ENCODE measurements around the gene DTD1.

Gene DTD1

DNA sequence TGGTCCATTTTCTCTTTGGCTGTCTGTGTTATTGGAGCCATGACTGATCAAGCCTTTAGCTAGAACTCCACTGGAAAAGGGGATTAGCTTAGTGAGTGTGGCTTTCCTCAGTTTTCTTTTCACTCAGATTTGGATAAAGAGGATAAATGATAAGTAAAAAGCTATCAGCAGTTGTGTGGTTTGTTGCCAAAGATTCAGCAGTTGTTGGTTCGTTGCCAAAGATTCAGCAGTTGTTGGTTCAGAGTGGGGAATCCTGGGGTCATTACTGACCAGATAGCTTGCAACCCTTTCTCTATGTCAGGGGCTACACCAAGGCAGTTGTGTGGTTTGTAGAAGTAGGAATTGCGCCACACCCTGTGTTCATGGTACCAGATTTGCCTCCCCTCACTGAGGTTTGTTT lies 118.1 kb downstream of the DTD1 start:
- no peak for DNase-seq (ENCODE audit: low spot score)

- no peak for DNase-seq (ENCODE audit: low spot score)
Measured at GRCh38 chr20:18712131-18712530, 124.3 kb downstream of the DTD1 start.

GRCh38 chr20:18712882-18713281 lies 125.0 kb downstream of the DTD1 start:
- DNase-seq (ENCODE audit: low spot score) = no peak

DNA sequence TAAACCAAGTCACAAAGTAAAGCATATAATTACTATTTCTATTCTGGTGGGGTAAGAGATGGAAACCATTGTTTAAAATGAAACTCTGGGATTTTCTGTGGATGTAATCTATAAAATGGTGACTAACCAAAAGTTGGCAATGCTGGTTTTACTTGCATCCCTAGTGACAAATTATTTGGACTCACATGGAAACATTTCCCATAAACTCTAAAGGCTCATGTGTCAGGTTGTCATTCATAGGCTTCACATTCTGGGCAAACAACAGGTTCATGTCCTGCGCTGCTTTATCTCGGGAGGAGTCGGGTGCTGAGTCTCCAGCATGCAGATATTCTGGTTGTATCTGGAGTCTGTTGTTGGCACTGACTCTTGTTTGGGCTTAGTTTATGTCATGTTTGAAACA lies 127.7 kb downstream of the DTD1 start:
- DNase-seq (ENCODE audit: low spot score) = no peak

GRCh38 chr20:18717062-18717461 lies 129.2 kb downstream of the DTD1 start:
- DNase-seq (ENCODE audit: low spot score) = no peak

- no peak for DNase-seq (ENCODE audit: low spot score)
Measured at GRCh38 chr20:18718129-18718528, 130.3 kb downstream of the DTD1 start.

GRCh38 chr20:18719426-18719825 lies 131.6 kb downstream of the DTD1 start:
- DNase-seq (ENCODE audit: low spot score) = no peak

DNA sequence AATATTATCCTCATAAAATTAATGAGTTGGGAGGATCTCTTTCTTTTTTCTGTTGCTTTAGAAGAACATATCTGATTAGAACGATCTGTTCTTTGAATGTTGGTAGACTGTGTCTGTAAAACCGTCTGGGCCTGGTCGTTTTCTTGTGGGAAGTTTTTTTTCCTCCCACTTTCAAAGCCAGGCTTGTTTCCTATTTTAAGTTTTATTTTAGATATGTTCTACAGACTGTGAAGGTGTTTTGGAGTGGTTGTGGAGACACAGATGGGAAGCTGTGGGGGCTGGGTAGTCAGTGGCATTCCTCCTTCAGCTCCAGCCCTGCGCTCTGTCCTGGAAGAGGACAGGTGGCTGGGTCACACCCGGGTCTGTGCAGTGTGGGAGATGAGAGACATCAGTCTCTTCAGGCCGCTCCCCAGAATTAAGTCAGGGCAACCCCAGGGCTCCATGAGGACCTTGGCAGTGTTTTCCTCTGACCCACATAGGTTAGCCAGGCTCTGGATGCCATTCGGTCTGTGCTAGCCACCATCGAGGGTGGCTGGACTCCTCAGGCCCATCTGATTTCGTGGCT lies 133.8 kb downstream of the DTD1 start:
- no peak for DNase-seq (ENCODE audit: low spot score)

DNA sequence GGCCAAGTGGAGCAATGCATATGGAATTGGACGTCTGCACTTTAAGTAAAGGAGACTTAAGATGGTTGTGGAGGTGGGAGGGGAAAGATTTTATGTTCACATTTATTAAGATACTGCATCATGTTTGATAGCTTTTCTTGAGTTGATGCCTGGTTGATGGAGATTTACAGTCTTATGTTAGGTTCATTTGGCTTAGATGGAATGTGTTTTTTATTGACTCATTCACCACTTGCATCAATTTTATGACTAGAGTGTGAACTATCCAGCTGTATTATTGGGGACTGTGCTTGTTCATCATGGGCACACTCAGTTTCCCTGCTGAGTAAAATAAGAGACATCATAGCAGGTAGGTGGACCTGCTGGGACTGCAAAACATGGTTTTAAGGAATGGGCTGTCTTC lies 134.5 kb downstream of the DTD1 start:
- no peak for DNase-seq (ENCODE audit: low spot score)

DNA sequence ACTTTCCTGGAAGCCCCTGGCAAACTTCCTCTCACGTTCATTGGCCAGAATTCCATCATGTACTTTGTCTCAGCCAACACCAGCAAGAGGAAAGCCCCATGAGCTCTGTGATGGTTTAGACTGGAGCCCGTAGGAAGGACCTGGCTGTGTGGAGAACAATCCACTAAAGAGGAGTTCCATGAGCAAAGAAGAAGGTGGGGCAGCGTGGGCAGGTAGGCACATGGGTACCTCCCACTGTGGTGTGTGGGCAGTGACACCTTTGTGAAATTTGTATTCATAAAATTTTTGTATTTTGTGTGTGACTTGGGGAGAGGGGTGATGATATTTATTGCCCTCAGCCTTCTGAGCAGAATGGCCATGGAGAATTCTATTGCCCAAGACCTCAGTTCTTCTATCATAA lies 136.2 kb downstream of the DTD1 start:
- DNase-seq (ENCODE audit: low spot score) = no peak

DNA sequence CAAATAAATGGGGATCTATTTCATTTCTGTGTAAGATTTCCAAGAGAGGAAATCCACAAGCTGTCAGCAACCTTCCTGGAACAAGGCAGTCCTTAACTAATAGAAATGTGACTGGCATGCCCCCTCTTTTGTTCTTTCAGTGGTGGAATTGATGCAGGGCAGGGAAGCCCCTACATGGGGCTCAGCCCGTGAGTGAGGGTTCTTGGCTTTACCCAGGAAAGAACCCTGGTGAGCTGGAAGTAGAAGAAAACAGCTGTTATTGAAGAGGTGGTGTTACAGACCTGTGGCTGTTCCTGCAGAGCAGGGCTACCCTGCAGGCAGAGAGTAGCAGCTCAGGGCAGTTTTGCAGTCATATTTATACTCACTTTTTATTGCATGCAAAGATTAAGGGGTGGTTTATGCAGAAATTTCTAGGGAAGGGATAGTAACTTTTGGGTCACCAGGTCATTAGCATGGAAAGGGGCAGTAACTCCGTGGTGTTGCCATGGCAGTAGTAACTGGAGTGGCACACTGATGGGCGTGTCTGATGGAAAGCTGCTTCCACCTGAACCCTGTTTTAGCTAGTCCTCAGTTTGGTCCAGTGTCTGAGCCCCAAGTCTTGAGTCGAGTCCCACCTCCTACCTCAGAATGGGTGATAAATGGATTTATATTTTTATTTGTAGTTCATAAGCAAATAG lies 137.1 kb downstream of the DTD1 start:
- no peak for DNase-seq (ENCODE audit: low spot score)

DNA sequence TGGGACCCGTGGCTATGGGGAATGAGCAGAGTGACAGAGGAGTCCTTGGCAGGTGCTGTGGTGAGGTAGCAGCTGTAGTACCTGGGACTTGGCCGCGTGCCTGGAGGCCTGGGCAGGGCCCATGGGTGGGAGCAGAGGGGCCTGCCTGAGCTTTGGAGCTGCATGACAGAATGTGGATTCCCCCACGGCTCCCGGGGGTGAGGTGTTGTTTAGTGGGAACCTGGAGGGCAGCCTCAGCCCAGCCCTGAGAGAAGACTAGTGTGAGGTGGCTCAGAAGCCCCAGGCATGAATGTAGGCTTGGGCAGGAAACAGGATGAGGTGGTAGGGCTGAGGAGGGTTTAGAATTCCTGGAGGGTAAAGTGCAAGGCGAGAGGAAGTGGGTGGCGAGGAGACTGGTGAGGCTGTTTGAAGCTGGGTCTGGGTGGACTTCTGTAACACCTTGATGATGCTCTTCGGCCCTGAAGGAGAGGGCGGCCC lies 139.2 kb downstream of the DTD1 start:
- no peak for DNase-seq (ENCODE audit: low spot score)

GRCh38 chr20:18728165-18728869 lies 140.5 kb downstream of the DTD1 start:
- DNase-seq (ENCODE audit: low spot score) = peak; percentile 70

DNA sequence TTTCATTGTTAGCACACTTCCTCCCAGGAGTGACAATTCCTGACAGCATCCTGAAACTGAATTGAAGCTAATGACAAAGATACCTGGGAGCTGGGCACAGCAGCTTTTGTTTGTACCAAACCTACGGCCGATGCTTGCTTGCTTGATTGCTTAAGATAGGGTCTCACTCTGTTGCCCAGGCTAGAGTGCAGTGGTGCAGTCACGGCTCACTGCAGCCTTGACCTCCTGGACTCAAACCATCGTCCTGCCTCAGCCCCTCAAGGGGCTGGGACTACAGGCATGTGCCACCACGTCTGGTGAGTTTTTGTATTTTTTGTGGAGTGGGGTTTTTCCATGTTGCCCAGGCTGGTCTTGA lies 141.0 kb downstream of the DTD1 start:
- no peak for DNase-seq (ENCODE audit: low spot score)

DNA sequence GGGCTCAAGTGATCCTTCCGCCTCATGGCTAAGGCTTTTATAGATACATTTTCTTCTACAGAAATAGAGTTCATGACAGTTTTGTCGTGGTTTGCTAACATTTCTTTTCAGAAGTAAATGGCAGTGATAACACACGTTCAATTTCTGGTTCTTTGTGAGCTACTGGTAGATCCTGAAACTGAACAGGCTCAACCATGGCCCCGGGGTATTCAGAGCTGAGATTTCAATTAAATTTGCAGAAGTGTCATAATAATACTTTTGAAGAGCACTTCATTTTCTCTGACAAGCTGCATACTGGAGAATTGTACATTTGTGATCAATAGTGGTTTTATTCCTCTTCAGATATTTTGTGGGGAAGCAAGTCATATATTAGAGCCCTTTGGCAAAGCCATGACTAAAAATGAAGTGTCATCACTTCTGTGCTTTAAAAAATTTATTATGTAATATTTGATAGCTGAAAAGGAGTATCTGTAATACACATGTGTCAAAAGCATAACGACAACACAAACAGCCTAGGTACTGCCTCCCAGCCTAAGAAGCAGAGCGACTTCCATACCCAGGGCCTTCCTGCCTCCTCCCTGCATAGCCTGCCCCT lies 141.5 kb downstream of the DTD1 start:
- DNase-seq (ENCODE audit: low spot score) = no peak

- DNase-seq (ENCODE audit: low spot score) = no peak
Measured at GRCh38 chr20:18731940-18732339, 144.1 kb downstream of the DTD1 start.

DNA sequence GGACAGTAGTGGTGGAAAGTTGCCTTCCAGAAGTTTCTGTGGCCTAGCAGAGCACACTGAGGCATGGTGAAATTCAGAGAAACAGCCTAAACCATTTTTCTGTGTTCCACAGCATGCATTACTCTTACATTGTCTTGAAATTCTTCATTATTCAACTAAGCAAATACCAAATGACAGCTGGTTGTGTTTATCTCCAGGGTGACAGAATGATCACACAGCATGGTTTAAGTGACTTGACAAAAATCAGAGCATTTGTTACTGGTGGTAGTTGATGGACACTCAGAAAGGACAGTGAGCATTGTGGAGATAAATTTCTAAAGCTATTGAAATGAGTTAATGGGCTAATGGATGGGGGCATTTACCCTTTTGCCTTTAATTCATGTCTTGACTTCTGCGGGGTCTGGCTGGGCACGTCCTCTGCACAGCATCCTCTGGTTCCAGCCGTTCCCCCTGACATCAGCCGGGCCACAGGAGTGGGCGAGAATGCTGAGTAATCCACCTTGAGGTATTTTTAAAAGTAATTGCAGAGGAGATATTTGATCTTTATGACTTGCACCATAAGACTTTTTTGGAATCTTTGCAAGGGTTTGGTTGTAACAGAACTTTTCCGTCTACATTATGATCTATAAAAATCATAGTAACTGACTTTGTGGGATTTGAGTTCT lies 146.8 kb downstream of the DTD1 start:
- DNase-seq (ENCODE audit: low spot score) = no peak

GRCh38 chr20:18737140-18737539 lies 149.3 kb downstream of the DTD1 start:
- no peak for DNase-seq (ENCODE audit: low spot score)

GRCh38 chr20:18738055-18738454 lies 150.2 kb downstream of the DTD1 start:
- DNase-seq (ENCODE audit: low spot score) = no peak

- no peak for DNase-seq (ENCODE audit: low spot score)
Measured at GRCh38 chr20:18738888-18739287, 151.0 kb downstream of the DTD1 start.

DNA sequence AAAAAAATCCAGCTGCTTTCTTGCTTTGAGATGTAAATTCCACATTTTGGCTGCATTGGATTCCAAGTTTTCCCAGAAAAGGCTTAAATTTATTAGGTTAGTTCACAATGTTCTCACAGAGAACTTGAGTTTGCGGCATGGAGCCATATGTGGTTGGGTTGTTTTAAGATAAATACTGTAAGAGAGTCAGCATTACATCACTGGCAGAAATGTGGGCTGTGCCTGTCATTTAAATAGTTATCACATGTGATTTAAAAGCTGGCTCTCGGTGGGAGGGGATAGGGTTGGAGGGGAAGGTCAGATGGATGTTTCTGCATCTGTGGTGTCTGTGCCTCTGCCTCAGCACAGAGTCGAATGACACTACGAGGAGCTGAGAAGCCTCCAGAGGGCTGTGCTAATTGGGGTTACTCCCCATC lies 151.9 kb downstream of the DTD1 start:
- DNase-seq (ENCODE audit: low spot score) = no peak

GRCh38 chr20:18740726-18741125 lies 152.9 kb downstream of the DTD1 start:
- DNase-seq (ENCODE audit: low spot score) = no peak

DNA sequence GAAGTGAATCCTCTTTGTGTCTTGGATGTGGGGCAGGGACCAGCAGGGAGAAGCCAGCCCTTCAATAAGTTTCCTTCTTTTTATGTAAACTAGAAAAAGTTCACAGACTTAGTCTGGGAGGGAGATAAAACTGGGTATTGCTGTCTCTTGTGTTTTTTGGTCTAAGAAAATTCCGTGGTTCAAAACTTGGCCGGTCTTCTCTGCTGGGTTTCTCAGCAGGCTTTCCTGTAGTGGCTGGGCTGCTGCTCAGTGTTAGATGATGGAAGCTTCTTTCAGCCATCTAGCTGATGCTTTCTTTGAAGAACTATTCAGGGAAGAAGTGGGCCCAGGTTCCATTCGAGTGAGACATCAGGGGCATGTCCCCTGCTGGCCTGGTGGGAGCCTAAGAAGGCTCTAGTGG lies 155.0 kb downstream of the DTD1 start:
- no peak for DNase-seq (ENCODE audit: low spot score)

Data from NAMALWA (cell line).